ENCODE results near the gene DGCR2.

Gene DGCR2

DNA sequence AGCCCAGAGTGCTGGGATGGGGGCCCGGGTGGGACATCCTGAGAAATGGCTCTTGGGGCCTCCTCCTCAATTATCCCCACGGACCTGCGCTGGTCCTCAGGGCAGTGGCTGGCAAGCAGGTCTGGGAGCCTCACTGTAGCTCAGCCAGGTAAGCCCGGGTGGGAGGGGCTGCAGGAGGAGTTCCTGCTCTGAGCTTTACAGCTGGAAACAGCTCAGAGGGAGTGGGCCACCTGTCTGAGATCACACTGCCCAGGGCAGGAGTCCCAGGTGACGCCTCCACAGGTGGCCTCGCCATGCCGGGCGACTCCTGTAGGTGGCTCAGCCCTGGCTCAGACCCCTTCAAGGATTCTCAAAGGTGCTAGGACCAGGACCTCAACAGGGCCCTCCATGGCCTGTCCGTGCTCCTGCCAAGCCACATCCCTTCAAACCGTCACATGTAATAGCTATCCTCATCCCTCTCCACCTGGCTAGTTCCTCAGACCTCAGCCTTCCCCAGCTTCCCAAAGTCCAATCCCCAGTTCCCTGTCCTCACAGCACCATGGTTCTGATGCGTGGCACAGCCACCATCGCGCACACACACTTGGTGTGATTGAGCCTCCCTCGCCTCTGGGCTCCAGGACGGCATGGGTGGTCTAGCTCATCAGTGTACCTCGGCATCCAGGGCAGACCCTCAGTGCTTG is 5.3 kb upstream of the DGCR2 start:
- DNase-seq (ENCODE audit: low spot score): no peak

DNA sequence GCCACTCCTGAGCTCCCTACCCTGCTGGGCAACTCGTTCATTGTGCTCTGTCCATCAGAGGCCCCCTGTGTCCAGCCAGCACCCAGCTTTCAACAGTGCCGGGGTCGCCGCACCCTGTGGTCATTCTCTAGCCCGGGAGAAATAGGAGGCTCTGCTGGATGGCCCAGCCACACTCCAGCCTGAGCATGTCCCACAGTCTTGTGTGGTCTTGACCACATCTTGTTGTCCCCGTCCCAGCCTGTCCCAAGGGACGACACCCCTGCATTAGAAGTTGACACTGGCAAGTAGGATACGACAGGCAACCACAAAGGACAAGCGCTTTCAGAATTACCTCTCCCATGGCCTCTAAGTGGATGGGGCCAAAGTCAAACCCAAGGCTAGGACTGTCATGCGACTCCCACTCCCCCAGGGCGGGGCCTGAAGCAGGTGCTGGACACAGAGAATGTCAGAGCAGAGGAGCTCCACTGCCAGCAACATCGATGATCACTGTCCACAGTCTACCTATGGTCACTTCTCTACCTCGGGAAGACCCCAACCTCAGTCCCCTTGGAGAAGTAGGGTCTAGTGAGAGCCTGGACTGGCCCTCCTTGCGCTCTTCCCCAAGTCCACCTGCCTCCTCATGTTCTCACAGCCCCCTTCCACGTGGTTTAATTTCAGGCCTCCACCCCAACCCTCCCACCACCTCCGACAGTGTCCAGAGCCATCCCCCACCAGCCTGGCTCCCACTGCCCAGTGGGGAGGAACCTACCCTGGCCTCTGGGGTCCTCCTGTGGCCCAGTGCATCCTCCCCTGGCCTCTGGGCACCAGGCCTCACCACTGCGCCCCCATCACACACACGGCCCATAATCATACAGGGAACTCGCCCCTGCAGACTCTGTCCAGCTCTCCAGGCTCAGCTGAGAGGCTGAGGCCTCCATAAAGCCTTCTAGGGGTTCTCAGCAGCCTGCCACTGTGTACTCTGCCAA is 4.4 kb upstream of the DGCR2 start:
- no peak for DNase-seq (ENCODE audit: low spot score)

DNA sequence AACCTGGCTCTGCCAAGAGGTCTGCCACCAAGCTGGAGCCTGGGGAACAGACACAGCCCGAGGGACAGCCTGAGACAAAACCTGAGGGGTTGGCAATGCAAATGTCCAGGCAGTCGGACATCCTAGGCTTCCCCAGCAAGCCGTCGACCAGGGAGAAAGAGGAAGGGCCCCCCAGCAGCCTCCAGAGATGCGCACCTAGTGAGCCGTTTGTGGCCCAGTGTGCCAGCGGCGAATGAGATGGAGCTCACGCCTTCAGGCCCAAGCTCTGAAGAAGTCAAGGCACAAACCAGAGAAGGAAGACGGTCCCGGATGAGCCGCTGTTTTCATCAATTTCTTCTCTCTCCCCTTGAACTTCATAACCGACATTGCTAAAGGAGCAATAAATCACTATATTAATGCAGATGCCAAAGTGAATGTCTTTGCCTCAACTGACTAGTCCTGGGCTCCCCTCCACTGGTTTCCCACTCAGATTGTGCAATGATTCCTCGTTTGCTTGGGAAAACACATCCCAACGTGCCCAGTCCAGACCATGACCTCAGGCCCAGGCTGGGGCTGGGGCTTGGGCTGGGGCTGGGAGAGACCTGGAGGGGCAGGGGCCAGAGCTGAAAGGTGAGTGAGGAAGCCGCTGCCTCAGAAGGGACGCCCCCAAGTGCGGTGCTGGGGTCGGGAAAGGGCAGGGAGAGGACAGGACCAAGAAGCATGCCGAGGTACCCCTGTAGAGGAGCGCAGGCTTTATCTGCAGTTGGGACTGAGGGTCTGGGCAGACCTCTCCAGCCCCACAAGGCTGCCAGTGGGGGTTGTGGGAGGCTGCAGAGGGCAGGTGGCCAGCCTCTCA is 3.5 kb upstream of the DGCR2 start:
- DNase-seq (ENCODE audit: low spot score): no peak

DNA sequence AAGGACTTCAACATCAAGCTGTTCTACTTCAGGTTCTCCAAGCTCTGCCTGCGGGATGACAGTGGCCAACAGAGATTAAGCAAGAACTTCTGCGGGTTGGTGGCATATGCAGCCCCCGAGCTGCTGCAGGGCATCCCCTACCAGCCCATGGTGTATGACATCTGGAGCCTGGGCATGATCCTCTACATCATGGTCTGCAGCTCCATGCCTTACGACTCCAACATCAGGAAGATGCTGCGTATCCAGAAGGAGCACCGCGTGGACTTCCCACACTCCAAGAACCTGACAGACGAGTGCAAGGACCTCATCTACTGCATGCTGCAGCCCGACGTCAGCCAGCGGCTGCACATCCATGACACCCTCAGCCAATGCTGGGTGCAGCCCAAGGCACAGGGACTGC is 2.8 kb upstream of the DGCR2 start:
- no peak for DNase-seq (ENCODE audit: low spot score)

DNA sequence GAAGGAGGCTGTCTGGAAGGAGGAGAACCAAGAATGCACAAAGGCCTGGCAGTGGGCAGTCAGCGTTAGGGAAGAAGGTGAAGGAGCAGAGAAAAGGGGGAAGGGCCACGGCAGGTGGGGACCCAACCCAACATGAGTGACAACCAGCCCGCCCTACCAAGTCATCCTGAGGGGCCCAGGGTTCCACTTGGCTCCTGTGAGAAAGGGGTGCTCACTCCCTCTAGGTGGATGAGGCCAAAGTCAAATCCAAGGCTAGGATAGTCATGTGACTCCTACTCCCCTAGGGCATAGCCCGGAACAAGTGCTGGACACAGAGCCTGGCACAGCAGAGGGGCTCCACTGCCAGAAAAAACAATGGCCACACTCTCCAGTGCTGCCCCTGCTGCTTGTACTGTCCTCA is 2.2 kb upstream of the DGCR2 start:
- DNase-seq (ENCODE audit: low spot score): no peak

DNA sequence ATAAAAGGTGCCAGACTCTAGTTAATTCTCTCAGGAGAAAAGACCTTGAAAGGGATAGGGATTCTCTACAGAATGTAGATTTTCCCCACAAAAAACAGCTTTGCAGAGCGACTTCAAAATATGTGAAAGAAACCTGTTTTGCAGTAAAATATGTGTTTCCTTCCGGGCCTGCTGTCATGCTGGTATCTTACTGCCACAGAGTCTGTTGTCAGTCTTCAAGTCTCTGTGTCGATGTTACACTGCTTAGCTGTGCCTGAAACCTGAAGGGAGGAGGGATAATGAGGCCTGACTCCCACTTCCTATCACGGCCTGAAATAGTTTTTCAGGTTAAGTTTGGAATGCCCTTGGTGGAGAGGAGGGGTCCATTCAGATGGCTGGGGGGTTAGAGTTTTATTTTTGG is 1.7 kb upstream of the DGCR2 start:
- no peak for DNase-seq (ENCODE audit: low spot score)

DNA sequence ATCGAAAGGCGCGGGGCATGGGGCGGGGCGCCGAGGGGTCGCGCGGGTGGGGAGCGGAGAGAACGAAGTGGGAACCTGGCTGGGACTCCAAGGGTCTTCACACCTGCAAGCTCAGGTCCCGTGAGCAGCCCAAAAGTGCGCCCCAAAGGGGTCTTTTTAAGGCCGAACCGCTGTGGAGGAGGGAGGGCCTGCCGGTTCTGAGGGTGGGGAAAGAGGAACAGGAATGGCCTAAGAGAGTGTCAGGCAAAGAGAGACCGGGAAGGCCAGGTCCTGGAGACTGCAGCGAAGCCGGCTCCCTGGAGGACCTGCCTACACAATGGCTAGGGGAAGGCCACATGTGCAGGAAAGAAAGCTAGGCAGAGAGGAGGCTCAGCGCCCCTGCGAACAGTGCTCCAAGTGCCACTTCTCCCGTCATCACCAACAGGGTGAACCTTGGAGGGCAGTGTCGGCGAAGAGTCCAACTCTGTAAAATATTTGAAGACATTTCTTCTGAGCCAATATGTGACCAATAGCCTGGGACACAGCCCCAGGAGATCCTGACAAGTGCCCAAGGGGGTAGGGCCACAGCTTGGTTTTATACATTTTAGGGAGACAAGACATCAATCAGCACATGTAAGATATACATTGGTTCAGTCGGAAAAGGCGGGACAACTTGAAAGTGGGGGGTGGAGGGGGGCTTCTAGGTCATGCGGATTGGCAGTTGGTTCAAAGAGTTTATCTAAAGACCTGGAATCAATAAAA is 710 bp upstream of the DGCR2 start:
- no peak for DNase-seq (ENCODE audit: low spot score)

DNA sequence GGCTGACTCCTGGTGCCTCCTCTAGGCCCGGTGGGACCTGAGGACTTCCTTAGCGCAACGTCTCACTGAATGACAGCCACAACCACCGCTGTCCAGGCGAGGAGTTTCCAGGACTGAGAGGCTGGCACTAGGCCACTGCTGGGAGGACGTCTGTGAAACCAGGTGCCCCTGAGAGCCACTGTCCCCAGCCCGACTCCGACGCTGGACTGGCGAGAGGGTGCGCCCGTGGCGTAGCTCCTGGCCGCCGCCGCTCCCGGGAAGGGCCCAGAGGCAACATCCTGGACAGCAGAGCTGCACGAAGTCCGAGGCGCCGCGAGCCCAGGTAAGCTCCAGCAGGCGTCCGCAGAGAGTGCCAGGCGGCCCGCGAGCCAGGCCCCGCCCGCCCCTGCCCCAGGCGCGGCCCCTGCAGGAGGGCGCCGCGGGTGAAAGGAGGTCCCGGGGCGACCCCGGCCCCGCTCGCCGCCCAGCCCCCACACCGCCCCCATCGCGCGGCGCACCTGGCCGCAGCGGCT is 525 bp downstream of the DGCR2 start:
- no peak for DNase-seq (ENCODE audit: low spot score)

DNA sequence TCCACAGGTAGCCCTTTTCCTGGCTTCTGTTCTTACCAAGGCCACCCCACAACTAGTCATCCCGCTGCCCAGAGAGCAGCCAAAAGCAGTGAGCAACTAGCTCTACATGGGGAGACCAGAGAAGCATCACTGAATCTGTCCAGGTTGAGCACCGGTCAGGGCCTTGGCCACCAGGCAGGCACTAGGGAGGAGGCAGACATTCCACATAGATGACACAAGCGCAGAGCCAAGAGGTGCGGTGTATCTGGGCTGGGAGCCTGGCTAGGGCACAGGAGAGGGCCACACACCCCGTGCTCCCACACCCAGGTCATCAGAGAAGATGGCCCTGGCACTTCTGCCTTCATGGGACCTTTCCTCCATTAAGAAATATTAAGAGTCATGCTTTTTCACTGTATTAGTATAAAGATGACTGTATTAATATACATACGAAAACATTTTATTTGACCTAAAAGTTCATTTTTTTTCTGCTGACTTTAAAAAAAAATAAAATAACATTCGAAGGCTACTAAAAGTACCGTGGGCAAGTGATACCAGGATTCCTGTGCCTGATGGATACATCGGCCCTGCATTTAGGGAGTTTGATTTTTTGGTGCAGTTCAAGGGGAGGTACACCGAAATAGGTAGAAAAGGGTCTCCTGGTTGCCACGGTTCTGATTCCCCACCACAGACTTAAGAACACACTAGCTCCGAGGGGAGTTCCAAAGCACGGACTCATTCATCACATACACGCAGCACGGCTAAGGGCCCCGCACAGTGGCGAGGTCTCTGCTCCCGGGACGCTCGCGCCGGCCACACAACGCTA is 1.2 kb downstream of the DGCR2 start:
- no peak for DNase-seq (ENCODE audit: low spot score)

DNA sequence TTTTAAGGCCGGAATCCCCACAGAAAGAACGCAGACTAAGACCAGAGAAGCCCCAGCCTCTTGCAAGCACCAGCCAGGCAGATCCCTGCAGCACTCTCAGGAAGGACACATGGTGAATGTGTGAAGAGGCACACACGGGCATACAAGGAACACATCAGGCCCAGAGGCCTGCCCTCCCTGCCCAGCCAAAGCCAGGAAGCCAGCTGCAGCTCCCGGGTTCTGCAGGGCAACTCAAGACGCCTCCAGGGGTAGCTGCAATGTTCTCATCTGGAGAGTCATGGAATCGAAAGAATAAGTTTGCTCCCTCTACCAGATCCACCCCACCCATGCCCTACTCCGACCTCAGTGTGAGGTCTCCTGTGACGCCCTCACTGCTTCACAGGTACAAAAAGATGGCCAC is 2.3 kb downstream of the DGCR2 start:
- no peak for DNase-seq (ENCODE audit: low spot score)

DNA sequence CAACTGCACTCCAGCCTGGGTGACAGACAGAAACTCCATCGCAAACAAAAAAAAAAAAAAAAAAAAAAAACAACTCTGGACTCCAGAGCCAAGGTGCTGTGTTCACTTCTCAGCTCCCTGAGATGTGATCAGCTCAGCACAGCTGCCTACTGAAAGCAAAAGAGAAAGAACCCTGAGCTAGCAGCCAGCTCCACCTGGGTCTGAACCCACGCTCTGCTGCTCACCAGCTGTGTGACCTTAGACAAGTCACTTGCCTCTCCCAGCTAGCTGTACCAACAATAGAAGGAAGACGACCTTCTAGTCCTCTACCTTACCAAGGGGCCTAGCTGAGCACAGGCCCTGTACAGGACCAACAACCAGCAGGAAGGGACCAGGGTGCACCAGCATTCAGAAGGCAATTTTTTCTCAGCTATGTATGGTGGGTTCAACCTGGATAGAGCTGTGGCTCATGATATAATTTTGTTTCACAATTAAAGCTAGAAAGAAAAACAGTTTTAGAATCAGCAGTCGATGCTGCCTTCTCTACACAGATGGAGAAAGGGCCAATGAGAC is 3.8 kb downstream of the DGCR2 start:
- no peak for DNase-seq (ENCODE audit: low spot score)

DNA sequence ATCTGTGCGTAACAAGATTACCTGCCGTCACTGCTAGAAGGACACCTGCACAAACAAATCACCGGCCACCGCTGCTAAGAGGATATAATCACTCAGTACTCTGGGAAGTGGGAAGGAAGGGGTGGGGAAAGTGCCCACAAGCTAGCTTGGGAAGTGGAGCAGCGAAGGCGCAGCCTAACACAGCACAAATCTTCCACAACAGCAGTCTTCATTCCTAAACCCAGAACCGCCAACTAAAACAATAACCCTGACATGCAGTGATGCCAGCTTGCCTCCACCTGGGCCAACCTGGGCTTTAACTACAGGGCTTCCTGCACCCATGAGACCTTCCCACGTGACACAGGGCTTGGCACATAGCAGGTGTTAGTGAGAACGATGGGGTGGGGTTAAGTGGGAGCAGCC is 5.1 kb downstream of the DGCR2 start:
- no peak for DNase-seq (ENCODE audit: low spot score)

DNA sequence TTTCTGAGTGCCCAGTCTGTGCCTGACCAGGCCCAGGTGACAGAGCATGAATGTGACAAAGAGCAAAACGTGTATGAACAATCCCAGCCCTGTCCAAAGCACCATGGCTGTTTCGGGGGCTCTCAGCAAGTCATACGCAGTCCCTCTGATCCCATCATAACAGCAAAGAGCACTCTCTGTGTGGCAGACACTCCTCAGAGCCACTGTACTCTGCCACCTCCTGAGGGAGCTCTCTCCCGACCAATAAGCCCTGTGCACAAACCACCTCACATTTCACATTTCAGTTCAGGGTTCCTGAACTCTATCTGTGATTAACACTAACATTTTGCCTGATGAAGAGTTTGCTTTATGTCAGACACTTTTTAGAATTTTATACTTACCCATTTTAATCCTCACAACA is 6.6 kb downstream of the DGCR2 start:
- DNase-seq (ENCODE audit: low spot score): peak; percentile 68

DNA sequence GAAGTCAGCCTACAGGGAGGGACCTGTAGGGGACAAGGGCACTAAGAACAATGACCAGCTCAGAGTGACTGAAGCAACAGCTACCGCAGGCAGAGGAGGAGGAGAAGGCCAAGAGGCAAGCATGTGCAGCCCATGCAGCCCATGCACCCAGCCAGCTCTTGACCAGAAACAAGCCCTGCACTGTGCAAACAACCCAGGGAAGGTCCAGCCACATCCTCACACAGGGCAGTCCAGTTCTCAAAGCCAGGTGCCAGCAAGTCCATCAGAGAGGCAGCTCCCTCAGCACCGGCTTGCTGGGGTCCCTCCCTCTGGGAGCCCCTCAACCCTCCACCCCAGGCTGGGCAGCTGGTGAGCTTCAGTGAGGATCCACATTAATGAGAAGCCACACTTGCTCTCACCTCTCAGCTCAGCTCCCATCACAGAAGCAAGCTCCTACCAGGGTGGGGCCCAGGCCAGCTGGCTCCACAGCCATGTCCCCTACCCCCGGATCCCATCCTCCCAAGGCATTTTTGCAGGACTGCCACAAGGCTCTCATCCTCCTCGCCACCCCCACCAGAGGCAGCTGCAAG is 7.1 kb downstream of the DGCR2 start:
- DNase-seq (ENCODE audit: low spot score): no peak

DNA sequence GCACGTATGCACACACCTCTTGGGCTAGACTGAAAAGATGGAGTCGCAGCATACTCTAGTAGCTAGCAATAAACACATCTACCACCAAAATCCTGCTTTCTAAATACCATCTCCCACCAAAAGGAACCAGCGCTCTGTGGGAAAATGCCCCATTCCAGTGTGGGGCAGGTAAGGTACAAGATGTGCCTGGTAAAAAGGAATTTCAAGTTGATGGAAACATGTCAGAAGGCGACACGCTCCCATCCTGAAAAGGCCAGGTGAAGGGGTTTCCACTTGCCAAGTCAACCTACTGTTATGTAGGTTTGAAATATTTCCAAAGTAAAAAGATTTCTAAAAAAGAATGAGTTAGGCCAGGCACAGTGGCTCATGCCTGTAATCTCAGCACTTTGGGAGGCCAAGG is 8.8 kb downstream of the DGCR2 start:
- DNase-seq (ENCODE audit: low spot score): no peak

DNA sequence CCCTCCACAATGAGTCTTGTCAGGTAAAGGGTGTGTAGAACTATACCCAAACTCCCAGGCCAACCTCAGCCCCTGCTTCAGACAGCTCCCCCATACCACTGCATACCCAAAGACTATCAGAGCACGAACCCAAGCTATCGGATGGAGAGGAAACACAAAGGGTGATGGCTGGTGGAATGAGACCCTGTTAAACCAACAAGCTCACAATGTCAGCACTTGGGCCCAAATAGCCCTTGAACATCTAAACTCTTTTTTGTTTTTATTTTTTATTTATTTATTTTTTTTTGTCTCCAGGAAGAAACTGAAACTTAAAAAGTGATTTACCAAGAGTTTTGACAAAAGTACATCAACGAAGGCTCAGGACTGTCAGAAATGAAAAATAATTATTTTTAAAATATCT is 10.6 kb downstream of the DGCR2 start:
- DNase-seq (ENCODE audit: low spot score): no peak

DNA sequence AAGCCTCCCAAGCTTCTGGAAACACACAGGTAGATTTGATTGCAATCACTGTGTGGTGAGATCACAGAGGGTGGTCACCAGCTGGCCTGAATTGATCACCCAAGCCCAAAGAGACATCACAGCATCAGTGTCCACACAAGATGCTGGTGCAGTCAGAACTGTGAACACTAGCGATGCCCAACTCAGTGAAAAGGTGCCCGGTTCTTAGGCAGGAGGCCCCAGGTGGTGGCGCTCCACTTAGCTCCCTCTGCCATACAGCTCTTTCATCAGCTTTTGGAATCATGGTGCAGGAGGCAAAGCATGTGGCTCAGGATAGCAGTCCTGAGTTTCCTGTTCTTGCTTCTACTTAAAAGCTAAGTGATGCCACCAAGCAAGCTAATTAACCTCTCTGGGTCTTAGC is 11.1 kb downstream of the DGCR2 start:
- DNase-seq (ENCODE audit: low spot score): no peak

DNA sequence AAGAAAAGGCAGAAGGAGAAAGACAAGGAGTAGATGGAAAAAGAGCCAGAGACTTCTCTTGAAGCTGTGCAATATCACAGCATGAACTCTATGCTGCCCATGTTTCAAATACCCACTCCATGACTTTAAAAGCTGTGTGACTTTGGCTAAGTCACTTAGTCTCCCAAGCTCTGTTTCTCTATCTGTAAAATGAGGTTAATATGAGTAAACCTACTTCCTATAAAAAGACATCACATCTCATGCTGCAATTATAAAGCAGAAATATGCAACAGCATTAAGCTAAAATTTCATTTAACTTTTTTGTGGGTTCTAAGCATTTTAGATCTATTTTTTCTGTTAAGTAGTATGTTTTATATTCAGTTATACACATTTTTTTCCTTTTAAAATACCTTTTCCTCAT is 11.6 kb downstream of the DGCR2 start:
- no peak for DNase-seq (ENCODE audit: low spot score)

DNA sequence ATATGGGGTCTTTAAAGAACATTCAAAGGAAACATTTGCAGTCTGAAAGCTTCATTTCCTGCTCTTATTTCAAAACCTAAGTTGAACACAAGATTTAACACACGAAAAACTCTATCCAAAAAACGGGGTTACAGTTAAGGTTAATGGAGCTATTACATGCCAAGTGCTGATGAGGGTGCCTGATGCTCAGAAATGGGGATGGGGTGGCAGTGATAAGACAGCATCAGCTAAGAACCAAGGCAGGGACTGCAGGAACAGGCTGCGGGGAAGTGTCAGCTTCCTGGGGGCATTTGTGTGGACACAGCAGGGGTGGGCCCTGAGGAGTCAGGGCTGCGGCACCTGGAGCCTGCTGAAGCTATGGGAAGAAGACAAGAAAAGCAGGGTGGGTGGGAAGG is 12.2 kb downstream of the DGCR2 start:
- no peak for DNase-seq (ENCODE audit: low spot score)

Measured in globus pallidus (tissue), 1 donor.